Measurements from ENCODE around the gene GAS7. TPM values are rescaled to one million over a fixed set of nuclear protein-coding genes. Genes with fewer than 3 reads are reported as not detected.

GAS7 gene
- total RNA-seq, 4 donors from 2014 or later, result 24.7 to 43.3 (median 38.4) TPM

- no peak for TF ChIP-seq CTCF (IDR thresholded peaks at IDR 0.05; ENCODE audit: low read depth)
Observed at GRCh38 chr17:9944704-9945103, 253.7 kb downstream of the GAS7 start.

- TF ChIP-seq CTCF (IDR thresholded peaks at IDR 0.05; ENCODE audit: low read depth), result no peak
Observed at GRCh38 chr17:9943343-9943742, 255.1 kb downstream of the GAS7 start.

GRCh38 chr17:9942885-9943284, 255.5 kb downstream of the GAS7 start:
- no peak for TF ChIP-seq CTCF (IDR thresholded peaks at IDR 0.05; ENCODE audit: low read depth)

GRCh38 chr17:9941305-9941704, 257.1 kb downstream of the GAS7 start:
- no peak for TF ChIP-seq CTCF (IDR thresholded peaks at IDR 0.05; ENCODE audit: low read depth)

- TF ChIP-seq CTCF (IDR thresholded peaks at IDR 0.05; ENCODE audit: low read depth), result no peak
Observed at GRCh38 chr17:9940841-9941240, 257.6 kb downstream of the GAS7 start.

GRCh38 chr17:9938764-9939163, 259.6 kb downstream of the GAS7 start:
- no peak for TF ChIP-seq CTCF (IDR thresholded peaks at IDR 0.05; ENCODE audit: low read depth)

GRCh38 chr17:9937901-9938300, 260.5 kb downstream of the GAS7 start:
- no peak for TF ChIP-seq CTCF (IDR thresholded peaks at IDR 0.05; ENCODE audit: low read depth)

Data from subcutaneous adipose tissue (tissue), 4 donors.